DMS53 treated with DMSO at 0.1 percent for 48 hours (cell line): ENCODE results near the gene KLHL11.

Experiments
- DNase-seq: peaks from one replicate; lab custom pipeline; 2025; ENCODE audit not compliant: unreplicated experiment; lab: John Stamatoyannopoulos, UW

KLHL11 gene

DNA sequence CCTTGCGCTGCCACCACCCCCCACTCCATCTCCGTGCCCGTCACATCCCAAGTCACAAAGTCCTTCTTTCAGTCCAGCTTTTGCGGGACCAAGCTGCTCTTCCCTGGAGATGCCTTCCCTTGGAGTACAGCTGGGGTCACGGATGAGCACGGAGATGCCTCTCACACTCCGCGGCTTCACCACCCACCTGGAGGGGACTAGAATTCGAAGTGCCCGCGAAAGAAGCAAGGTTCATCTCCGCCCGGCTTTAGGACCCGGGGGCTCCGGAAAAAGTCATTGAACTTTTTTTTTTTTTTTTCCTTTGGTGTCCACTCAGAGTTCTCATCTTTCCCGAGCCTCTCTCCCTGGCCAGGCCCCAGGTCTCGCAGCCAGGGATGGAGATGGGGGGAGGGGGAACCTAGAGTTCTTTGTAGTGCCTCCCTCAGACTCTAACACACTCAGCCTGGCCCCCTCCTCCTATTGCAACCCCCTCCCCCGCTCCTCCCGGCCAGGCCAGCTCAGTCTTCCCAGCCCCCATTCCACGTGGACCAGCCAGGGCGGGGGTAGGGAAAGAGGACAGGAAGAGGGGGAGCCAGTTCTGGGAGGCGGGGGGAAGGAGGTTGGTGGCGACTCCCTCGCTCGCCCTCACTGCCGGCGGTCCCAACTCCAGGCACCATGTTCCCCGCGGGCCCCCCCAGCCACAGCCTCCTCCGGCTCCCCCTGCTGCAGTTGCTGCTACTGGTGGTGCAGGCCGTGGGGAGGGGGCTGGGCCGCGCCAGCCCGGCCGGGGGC lies 52.7 kb downstream of the KLHL11 start, which contains the start of gene FKBP10:
Gene FKBP10 (plus strand): TSS at position 624 of the 771 bp plus-strand sequence. CDS start 31 bp downstream, at position 655.
- DNase-seq: peak; percentile 59

DNA sequence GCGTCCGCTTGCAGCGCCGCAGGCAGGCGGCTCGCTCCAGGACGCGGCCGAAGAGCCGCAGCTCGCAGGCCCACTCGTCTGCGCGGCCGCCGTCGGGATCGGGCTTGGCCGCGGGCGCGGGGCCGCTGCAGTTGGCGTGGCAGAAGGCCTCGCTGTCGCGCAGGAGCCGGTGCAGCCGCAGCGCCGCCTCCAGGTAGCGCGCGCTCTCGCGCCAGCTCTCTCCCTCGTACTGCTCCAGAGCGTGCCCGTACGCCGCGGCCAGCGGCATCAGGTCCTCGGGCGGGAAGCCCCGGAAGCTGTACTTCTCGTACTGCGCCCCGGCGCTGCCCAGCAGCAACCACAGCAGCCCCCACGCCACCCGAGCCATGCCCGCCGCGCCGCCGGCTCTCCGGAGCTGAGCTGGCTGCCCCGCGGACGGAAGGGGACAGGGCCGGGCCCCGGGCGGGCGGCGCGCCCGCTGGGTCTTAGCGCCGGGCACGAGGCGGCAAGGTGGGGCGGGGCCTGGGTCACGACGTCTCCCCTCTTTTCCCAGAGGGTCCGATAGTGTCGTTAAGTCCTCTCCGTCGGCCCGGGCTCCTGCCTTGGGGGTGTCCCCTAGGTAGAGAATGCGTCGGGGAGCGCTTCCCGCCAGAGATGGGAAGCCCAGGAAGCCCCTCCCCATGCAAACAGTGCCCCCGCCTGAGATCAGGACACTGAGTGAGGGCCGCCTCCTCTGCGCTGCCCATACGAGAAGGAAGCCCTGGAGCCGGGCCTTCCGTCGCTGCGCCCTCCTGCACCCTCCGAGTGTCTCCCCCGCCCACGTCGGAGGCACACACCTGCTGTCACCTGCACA lies 53.5 kb downstream of the KLHL11 start, which contains the start of gene P3H4:
Gene P3H4 (minus strand): TSS at position 401 of the 832 bp plus-strand sequence. CDS start 34 bp downstream, at position 367.
- DNase-seq: peak; percentile 70

DNA sequence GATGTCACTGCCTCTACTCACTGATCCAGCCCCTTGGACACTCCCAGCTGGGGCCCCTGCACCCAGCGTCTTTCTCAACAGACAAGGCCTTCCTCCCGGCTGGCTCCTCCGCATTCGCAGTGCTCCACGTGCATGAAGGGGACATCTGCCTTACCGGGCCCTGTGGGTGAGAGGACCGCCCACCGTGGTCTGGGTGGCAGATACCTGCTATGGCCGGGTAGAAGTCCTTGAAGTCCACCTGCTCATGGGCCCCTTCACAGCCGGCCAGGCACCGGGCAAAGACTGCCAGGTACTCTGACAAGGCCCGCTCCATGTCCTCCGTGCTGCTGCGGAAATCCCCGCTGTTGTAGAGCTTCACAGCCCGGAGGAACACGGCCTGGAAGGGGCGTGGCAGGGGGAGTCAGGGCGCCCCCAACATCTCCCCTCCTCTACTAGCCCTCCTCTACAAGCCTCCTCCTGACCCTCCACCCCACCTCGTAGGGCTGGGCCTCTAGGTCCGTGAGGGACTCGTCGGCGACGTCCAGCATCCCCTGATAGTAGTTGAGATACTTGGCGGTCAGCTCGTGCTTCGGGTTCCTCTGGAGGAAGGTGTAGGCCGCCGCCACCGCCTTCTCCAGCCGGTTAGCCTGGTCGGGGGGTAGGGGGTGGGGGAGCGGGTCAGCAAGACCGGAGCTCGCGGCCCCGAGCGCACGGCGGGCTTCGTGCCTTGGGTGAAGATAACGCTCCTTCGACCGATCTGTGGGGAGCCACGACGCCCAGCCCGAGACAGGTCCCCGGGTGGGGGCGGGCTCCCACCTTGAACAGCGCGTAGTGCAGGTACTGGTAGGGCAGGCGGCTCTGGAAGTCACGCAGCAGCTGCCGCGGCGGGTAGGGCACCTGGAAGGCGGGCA lies 54.3 kb downstream of the KLHL11 start:
- no peak for DNase-seq

DNA sequence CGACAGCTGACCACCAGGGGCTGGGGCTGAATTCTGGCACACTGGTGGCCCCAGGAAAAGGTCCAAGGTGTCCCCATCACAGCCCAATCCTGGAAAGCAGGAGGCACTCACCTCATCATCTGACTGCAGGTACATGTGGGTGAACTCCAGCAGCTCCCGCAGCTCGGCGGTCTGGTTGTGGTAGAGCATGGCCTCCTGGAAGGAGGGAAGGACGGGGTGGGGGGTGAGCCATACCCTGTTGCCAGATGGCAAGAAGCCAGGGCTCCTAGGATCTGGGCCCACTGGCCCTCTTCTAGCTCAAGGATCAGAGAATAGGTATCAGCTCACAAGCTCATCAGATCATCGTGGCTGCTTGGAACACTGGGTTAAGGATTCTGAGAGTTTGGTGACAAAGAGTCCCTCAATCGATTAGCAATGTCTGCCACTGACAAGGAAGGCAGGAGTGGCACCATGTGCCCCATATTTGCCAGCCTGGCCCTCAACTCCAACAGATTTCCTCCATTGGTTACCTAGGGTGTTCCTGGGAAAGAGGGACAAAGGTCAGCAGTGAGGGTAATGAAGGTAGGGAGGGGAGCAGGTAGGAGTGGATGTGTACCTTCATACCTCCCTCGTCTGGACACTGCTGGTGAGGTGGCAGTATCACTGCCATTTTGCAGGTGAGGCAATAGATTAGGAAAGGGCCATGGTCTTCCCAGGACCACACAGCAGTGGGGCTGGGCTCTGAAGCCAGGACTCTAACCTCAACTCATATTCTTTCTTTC lies 58.4 kb downstream of the KLHL11 start:
- DNase-seq: no peak
